Measurements from ENCODE around the gene MTMR6.

Gene MTMR6

DNA sequence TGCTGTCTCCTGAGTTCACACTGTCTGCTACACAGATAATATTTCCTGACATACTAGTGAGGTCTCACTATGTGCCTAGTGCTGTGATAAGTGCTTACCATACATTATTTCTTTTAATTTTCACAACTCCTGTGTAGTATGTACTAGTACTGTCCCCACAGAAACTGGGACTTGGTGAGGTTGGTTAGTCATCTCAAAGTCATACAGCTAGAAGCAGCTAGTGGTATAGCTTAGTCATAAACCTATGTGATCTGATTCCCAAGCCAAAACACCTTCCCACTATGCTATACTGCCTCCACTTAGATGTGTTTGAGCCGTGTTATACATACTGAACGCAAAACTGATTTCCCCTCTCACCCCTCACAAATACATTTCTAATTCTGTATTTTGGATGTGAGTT, 10.5 kb downstream of the MTMR6 start:
- DNase-seq, result no peak

DNA sequence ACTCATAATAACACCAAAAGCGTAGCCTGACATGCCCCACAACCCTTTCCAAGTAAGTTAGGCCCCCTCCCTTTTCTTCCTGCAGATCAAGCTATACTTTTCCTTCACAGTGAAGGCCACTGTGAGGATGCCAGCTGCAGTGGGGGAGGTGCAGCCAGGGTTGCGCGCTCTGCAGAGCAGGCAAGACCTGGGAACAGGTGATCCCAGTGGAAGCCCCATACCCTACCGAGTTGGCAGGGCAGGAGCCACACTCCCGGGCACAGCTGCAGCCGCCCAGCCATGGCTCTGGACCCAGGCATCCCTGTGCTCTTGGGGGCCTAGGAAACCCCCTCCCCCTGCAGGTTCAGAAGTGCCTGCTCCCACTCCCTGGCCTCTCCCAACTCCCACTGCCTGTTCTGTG, 18.7 kb downstream of the MTMR6 start:
- DNase-seq, result no peak

- DNase-seq, result no peak
Observed at GRCh38 chr13:25267715-25268114, 19.6 kb downstream of the MTMR6 start.

DNA sequence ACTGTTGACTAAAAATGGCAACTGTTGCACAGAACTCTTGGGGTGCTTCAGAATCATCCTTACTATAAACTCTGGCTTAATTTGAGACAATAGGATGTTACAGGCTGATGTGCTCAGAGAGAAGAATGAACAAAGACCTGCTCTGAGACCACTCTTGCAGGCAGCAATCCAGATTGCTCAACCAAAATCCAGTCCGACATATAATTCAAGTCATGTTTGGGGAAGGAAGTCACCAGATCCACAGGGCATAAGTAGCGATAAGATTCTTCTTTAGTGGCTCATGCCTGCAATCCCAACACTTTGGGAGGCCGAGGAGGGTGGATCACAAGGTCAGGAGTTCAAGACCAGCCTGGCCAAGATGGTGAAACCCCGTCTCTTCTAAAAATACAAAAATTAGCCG, 20.6 kb downstream of the MTMR6 start:
- no peak for DNase-seq

- DNase-seq, result no peak
Observed at GRCh38 chr13:25262261-25262660, 25.0 kb downstream of the MTMR6 start.

DNA sequence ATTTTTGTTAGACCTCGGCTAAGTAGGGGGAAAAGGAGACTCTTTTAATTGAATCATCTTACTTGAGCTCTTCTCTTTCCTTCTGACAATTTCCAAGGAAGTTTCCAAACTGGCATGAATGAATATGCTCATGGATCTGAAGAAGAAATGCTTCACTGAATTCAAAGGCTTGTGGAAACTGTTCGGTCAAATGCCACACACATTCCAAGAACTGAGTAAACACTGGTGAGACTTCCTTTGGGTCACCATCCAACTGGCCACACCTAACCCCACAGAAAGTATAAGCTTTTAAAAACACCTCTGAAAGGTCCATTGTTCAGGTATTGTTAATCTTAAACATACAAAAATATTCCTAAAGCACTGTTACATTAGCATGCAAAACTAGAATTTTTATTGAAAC, 33.6 kb downstream of the MTMR6 start:
- DNase-seq, result no peak

DNA sequence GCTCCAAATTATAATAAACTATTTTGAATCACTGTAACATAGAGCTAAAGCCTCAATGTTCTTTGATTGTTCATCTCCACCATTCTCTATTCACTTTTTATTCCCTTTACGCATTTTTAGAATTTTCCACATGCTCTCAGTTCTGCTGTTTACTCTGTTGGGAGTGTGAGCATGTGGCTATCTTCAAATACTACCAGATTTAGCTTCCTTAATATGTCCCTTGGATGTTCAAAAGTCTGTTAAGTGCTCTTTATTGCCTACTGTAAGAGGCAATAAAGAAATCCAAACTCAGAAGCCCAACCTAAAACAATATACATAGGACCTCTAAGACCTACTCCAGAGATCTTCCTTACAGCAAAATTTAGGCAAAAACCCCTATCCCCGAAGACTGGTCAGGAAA, 34.5 kb downstream of the MTMR6 start:
- DNase-seq, result no peak

DNA sequence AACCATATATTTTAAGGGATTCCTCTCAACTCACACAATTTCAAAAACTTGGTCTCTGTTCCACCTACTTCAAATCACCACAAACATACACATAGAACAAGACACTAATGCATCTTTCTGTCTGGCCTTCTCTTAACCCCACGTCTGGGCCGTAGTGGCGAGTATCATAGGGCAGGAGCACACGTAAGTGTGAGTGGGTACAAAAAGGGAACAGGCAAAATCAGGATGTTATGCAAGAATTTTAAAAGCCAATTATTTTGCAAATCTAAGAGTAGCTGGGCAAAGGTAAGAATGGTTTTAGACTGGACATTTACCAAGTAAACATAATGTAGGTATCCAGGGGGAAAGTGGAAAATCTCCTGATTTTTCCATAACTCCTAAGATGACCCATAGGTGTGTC, 35.1 kb downstream of the MTMR6 start:
- no peak for DNase-seq

- no peak for DNase-seq
Observed at GRCh38 chr13:25249001-25249543, 38.2 kb downstream of the MTMR6 start.

DNA sequence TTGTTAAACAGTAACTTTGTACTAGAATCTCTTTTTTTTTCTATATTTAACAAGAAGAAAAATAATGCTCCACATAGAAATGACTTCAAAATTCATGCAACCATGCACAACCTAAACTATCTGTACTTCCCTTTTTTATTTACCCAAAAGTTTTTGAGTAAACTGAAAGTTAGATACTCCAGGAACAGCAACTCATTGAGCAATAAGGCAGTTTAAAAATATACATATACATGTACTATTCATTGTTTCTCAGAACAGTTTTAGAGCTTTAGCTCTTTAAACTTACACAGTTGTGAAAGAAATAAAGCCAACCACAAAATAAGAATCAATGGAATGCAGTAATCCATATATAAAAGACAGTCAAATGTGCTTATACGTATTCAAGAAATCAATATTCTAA, 39.2 kb downstream of the MTMR6 start:
- no peak for DNase-seq

DNA sequence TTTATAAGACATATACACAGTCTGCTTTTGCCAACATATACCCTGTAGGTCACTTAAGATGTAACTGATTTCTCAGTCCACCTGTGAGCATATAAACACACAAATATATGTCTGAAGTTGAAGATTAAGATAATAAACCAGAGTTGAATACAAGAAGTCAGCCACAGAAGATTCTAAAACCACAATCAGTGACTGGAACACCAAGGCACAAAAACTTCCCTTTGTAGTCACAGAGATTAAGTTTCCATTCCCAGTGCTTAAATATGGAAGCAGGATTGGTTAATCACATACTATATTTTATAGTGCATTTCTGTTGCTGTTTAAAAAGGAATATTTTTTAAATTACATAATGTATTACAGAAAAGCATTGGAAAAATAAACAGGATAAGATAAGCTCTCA, 39.9 kb downstream of the MTMR6 start:
- DNase-seq, result no peak

DNA sequence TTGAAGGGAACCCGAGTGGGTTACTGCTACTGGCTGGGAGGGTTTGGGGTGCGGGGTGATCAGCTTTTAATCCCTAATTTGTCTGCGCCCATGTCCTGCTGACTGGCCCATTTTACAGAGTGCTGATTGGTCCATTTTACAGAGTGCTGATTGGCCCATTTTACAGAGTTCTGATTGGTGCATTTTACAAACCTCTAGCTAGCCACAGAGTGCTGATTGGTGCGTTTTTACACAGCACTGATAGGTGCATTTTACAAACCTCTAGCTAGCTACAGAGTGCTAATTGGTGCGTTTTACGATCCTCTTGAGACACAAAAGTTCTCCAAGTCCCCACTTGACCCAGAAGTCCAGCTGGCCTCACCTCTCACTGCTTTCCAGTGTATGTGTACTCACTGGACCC, 43.2 kb downstream of the MTMR6 start:
- DNase-seq, result no peak

- no peak for DNase-seq
Observed at GRCh38 chr13:25242956-25243355, 44.3 kb downstream of the MTMR6 start.

DNA sequence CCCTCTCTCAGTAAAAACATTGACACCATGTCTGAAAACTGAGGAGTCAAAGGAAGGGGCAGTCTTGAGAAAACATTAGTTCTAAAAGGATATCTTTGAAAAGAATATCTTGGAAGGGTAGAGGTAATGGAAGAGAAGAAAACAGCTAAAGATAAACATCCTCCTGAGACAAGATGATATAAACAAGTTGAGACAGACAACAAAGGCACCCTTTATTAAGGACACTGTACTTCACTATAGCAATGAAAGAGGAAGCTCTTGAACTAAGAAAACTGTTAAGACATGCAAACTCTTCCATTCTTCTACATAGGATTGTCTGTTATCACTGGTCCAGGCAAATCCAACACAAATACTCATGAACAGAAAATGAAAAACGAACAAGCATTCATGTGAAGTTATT, 46.3 kb downstream of the MTMR6 start:
- no peak for DNase-seq

DNA sequence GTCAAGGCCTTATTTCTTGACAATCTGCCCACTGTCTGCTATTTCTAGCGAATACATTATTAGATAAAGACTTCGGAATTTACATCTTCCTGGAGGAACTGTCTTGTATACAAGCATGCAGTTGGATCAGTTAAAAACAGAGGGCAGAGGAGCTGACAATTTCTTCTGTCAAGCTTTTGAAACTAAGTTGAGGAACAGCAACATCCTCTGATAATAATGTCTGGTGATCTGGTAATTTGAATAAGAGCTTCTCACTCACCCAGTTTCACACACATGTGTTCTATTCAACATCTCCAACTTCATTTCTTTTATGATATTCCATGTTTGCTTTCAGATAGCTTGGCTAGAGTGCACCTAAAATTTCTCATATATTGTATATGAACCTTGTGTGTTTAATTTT, 50.2 kb downstream of the MTMR6 start:
- DNase-seq, result no peak

DNA sequence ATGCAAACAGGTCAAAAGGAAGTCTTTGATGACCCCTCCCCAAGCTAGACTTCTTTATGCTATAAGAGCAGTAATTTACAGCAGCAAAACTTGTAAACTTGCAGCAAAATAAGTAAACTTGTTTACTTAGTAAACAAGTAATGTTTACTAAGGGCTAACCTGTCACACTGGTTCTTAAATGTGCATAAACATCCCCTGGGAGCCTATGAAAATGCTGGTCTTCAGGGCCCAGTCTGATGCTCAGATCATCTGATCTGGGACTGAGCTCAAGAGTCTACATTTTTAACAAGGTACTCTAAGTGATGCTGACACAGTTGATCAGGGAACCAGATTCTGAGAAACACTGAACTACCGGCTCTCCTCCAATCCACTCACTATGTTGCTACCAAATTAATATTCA, 53.4 kb downstream of the MTMR6 start:
- DNase-seq, result no peak

DNA sequence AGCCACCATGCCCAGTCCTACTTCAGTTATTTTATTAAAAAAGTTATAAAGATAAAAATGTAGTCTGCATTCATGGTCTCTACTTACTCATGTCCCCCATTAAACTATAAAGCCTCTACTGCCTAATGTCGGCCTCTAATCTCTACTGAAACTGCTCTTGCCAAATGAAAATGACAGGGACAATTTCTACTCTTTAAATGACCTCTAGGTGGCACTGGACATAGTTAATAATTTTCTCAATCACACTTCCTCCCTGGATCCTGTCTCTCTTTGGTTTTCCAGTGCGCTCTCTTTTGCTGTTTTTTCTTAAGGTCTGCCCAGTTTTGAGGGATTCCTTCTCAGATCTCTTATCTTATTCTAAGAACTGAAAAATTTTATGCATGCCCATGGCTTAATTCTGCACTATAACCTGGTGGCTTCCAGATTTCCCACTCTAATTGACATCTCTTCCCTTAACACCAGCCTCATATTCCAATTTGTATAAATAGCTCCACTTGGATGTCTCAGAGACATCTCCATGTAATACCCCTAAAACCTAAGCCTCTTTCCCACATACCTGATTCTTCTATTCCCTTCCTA, 54.3 kb downstream of the MTMR6 start:
- no peak for DNase-seq

GRCh38 chr13:25231517-25231916, 55.8 kb downstream of the MTMR6 start:
- DNase-seq, result no peak

DNA sequence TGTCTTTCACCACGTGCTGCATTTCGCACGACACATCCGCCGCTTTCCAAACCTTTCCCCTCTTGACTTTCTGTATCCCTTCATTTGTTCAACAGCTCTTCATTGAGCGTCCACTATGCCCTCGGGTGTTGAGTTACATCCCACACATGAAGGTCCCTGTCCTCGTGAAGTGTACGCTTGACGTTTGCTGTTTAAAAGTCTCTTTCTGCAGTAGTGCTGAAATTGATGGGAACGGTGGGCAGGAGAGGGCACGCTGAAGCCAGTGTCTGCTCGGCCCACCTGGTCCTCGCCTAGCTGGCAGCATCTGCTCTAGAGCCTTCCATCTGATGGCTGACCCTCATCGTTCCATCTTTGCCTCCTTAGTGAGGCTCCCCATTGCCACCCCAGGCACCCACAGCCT, 59.6 kb downstream of the MTMR6 start:
- no peak for DNase-seq

DNA sequence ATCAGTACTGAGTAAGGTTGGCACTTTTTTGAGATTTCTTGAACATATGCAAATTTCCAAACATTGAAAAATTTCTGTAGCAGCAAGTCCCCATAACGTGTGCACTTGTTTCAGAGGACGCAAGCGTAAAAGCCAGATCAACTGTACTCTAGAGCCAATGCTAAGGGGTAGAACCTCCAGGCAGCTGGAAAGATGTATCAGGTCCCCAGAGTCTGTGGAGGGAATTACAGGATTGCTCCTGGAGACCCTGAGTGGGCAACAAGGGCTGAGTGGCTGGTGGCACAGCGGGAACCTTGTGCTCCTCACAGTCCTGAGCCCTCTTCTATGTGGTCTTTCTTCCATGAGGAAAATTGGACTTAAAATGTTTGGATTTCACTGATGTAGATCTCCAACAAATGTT, 61.3 kb downstream of the MTMR6 start:
- DNase-seq, result no peak

- DNase-seq, result no peak
Observed at GRCh38 chr13:25224151-25224550, 63.1 kb downstream of the MTMR6 start.

DNA sequence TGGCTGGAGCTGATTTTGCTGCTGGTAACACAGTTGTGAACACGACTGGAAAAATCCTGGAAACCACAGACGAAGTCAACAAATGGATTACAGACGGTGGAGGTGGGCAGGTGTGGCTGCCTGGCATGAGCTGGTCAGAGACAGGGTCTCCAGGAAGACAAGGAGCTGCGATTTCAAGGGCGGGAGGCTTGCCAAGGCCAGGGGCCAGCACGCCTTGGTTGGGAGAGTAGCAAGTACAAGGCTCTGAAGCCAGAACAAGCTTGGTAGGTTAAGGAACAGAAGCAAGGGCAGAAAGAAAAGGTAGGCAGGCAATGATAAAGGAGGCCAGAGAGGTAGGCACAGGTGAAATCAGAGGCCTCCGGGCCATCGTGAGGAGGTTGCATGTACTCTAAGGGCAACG, 64.5 kb downstream of the MTMR6 start:
- no peak for DNase-seq

DNA sequence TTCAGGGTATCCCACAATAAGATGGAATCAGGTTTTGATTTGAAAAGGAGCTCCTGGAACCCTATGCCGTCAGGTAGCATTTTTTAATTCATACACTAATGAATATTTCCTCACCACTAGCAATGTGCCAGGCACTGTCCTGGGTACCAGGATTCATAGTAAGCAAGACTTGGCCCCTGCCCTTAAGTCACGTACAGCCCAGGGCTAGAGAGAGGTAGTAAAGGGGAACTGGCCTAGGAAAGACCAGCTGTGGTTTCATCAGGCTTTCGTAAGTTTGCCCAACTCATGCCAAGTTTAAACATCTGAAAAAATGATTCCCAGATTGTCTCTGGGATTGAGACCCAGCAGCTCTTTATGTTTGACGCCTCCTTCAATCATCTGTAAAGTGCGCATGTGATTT, 69.3 kb downstream of the MTMR6 start:
- no peak for DNase-seq

DNA sequence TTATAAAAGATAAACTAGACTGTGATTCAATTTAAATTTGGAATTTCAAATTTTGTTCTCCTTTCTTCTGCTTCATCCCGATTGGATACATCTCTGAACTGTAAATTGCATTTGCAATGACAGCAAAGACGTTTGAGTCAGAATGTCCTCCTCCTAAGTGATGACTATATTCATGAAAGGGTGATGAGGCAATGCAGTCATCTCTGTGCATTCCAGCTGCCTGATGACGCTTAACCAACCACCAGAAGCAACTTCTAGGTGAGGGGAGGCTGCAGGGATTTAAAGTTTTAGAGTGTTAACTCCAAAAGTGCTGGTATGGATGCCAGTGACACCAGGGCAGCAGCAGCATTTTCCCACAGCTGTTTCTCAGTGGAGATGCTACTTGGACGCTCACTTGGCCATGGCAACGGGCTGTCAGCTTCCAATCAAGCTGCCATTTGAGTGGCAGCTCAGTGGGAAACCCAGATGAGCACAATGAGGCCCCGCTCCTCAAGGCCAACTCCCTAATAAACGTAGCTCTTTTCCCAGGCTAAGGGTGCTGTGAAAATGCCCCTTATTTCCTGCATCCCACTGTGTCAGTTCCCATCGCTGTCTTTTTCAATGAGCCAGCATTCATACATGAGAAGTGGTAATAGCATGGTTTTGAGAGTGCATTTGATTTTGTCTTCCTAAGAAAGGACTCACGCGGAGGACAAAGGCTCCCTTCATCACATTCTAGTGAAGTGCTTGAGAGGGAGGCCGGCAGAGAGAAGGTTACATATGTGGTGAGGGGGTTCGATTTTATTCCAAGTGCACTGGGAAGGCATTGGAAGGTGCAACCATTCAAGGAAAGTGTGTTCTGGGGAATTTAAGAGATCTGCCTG, 70.0 kb downstream of the MTMR6 start:
- no peak for DNase-seq

GRCh38 chr13:25215253-25215575, 72.1 kb downstream of the MTMR6 start:
- DNase-seq, result no peak
